Osteoblast (primary cell): ENCODE data around the gene DMRTC2. TPM values are rescaled to one million over a fixed set of nuclear protein-coding genes. Genes with fewer than 3 reads are reported as not detected.

Experiments
- DNase-seq: peaks from one replicate; pipeline ENCODE4 v3.0.0; 2011; ENCODE audit warnings: low spot score, mixed read lengths; ENCODE audit not compliant: insufficient read length; ENCODE audit errors: missing footprints
- H2AFZ ChIP-seq: 2 replicates; pipeline ENCODE4 v1.6.0; 2011; ENCODE audit warnings: mild to moderate bottlenecking, low read length
- H3K27ac ChIP-seq: 2 replicates; pipeline ENCODE4 v1.5.1; 2011; ENCODE audit warnings: mild to moderate bottlenecking, low read depth, low read length, moderate library complexity
- H3K27me3 ChIP-seq: 2 replicates; pipeline ENCODE4 v1.6.0; 2012; ENCODE audit warnings: mild to moderate bottlenecking, control low read depth, inconsistent platforms, low read length, moderate library complexity; ENCODE audit not compliant: insufficient read depth
- H3K36me3 ChIP-seq: 2 replicates; pipeline ENCODE4 v1.5.1; 2011; ENCODE audit warnings: mild to moderate bottlenecking, low read length, control low read depth, moderate library complexity; ENCODE audit not compliant: insufficient read depth
- H3K4me1 ChIP-seq: 2 replicates; pipeline ENCODE4 v1.5.1; 2011; ENCODE audit warnings: mild to moderate bottlenecking, low read length, control low read depth, moderate library complexity; ENCODE audit not compliant: insufficient read depth
- H3K4me2 ChIP-seq: 2 replicates; pipeline ENCODE4 v1.6.0; 2011; ENCODE audit warnings: mild to moderate bottlenecking, low read length; ENCODE audit not compliant: insufficient read depth
- H3K4me3 ChIP-seq: fragments of 200-600 bp; sonication (generic); 3 replicates; pipeline ENCODE4 v1.5.1; 2012; ENCODE audit warnings: mild to moderate bottlenecking, low read length, inconsistent platforms; ENCODE audit not compliant: insufficient read depth
- H3K79me2 ChIP-seq: 2 replicates; pipeline ENCODE4 v1.6.0; 2012; ENCODE audit warnings: mild to moderate bottlenecking, low read length, control low read depth, inconsistent platforms; ENCODE audit not compliant: insufficient read depth
- H3K9me3 ChIP-seq: 2 replicates; pipeline ENCODE4 v1.5.1; 2011; ENCODE audit warnings: low read depth, low read length, control low read depth
- H4K20me1 ChIP-seq: 2 replicates; pipeline ENCODE4 v1.6.0; 2012; ENCODE audit warnings: mild to moderate bottlenecking, low read length, control low read depth; ENCODE audit not compliant: insufficient read depth
- CTCF ChIP-seq: IDR thresholded peaks from 2 replicates; pipeline ENCODE4 v1.5.1; 2011; ENCODE audit warnings: mild to moderate bottlenecking, low read depth, low read length, moderate library complexity; ENCODE audit errors: extremely low read depth
- total RNA-seq: library from RNA; depleted of rRNA; stranded (reverse); fragments of >200 nt; gene quantifications from 2 replicates; pipeline ENCODE4 v1.2.3, GENCODE V29; 2012

The DMRTC2 gene
- total RNA-seq, 1 donor = not detected

GRCh38 chr19:41869374-41869955 is 24.6 kb downstream of the DMRTC2 start:
- no peak for DNase-seq
- peaks cover 65% of the 10 kb centered on the region for H4K20me1 ChIP-seq

GRCh38 chr19:41870401-41870873 is 25.6 kb downstream of the DMRTC2 start:
- peaks cover 58% of the 10 kb centered on the region for H3K36me3 ChIP-seq
- peak; percentile 89 for DNase-seq
- no peak overlapping the region for H2AFZ ChIP-seq
- H3K4me3 ChIP-seq = no peak overlapping the region
- TF ChIP-seq CTCF = no peak
- no peaks in the 10 kb centered on the region for H3K4me1 ChIP-seq
- H3K4me2 ChIP-seq = no peak overlapping the region
- peaks cover 56% of the 10 kb centered on the region for H4K20me1 ChIP-seq
- no peaks in the 10 kb centered on the region for H3K9me3 ChIP-seq
- H3K79me2 ChIP-seq = peaks cover 30% of the 10 kb centered on the region
- H3K27ac ChIP-seq = no peak overlapping the region
- H3K27me3 ChIP-seq = no peaks in the 10 kb centered on the region

More at GRCh38 chr19:41869374-41869955, 24.6 kb downstream of the DMRTC2 start:
- Histone ChIP-seq H3K27ac (no peak overlapping the region), H3K4me2 (no peak overlapping the region), H3K27me3 (no peaks in the 10 kb centered on the region), H3K79me2 (peaks cover 40% of the 10 kb centered on the region), H3K9me3 (no peaks in the 10 kb centered on the region), H3K4me3 (no peak overlapping the region), H3K36me3 (peaks cover 67% of the 10 kb centered on the region), H3K4me1 (peaks cover under 1% of the 10 kb centered on the region), H2AFZ (no peak overlapping the region)
- no peak for TF ChIP-seq CTCF

- DNase-seq = no peak
- Histone ChIP-seq H2AFZ (no peak overlapping the region), H3K4me3 (no peak overlapping the region), H3K36me3 (peaks cover 49% of the 10 kb centered on the region), H3K79me2 (peaks cover 22% of the 10 kb centered on the region), H3K4me2 (no peak overlapping the region), H3K4me1 (no peaks in the 10 kb centered on the region), H3K27ac (no peak overlapping the region), H3K9me3 (no peaks in the 10 kb centered on the region), H4K20me1 (peaks cover 49% of the 10 kb centered on the region), H3K27me3 (no peaks in the 10 kb centered on the region)
- TF ChIP-seq CTCF = no peak
Measured at GRCh38 chr19:41871573-41872383, 26.9 kb downstream of the DMRTC2 start.

- no peak for DNase-seq
- H3K4me1 ChIP-seq = no peaks in the 10 kb centered on the region
- no peak overlapping the region for H3K4me2 ChIP-seq
- no peaks in the 10 kb centered on the region for H3K27me3 ChIP-seq
- no peak overlapping the region for H3K4me3 ChIP-seq
- no peak overlapping the region for H2AFZ ChIP-seq
- peaks cover 16% of the 10 kb centered on the region for H3K79me2 ChIP-seq
- no peak overlapping the region for H3K27ac ChIP-seq
- peaks cover 47% of the 10 kb centered on the region for H3K36me3 ChIP-seq
- TF ChIP-seq CTCF = no peak
- H3K9me3 ChIP-seq = no peaks in the 10 kb centered on the region
- H4K20me1 ChIP-seq = peaks cover 44% of the 10 kb centered on the region
Measured at GRCh38 chr19:41872384-41872774, 27.5 kb downstream of the DMRTC2 start.
